WERI-Rb-1 (cell line): Measurements from ENCODE around the gene GNG13.

Experiments
- DNase-seq: peaks from one replicate; pipeline ENCODE4 v3.0.0-alpha.2; 2020
- H3K27ac ChIP-seq: fragments of 250-450 bp; sonication (Bioruptor Pico); 2 replicates; pipeline ENCODE4 v1.5.1; 2020; ENCODE audit warnings: mild to moderate bottlenecking, moderate library complexity
- H3K27me3 ChIP-seq: fragments of 250-450 bp; sonication (Bioruptor Pico); 2 replicates; pipeline ENCODE4 v1.5.1; 2021; ENCODE audit warnings: mild to moderate bottlenecking, low read depth, moderate library complexity; ENCODE audit not compliant: insufficient read depth, severe bottlenecking
- H3K36me3 ChIP-seq: fragments of 250-450 bp; sonication (Bioruptor Pico); 2 replicates; pipeline ENCODE4 v1.5.1; 2020; ENCODE audit warnings: mild to moderate bottlenecking, moderate library complexity
- H3K4me3 ChIP-seq: 2 replicates; pipeline ENCODE4 v1.5.1; 2011; ENCODE audit warnings: low read depth, mild to moderate bottlenecking, control low read depth, low read length
- H3K9me3 ChIP-seq: fragments of 250-450 bp; sonication (Bioruptor Pico); 2 replicates; pipeline ENCODE4 v1.5.1; 2021; ENCODE audit warnings: mild to moderate bottlenecking, moderate library complexity; ENCODE audit not compliant: severe bottlenecking
- CTCF ChIP-seq: IDR thresholded peaks from 2 replicates; pipeline ENCODE4 v1.5.1; 2011; ENCODE audit warnings: low read depth, mild to moderate bottlenecking, control low read depth, inconsistent platforms, low read length

The GNG13 gene

GRCh38 chr16:818132-818531 lies 17.6 kb upstream of the GNG13 start:
- no peak overlapping the region for H3K27ac ChIP-seq
- no peak for DNase-seq
- no peak for TF ChIP-seq CTCF
- H3K36me3 ChIP-seq = no peaks in the 10 kb centered on the region
- H3K9me3 ChIP-seq = no peaks in the 10 kb centered on the region
- no peak overlapping the region for H3K4me3 ChIP-seq
- peaks cover 3% of the 10 kb centered on the region for H3K27me3 ChIP-seq

- H3K27me3 ChIP-seq = peaks cover 6% of the 10 kb centered on the region
- no peak for TF ChIP-seq CTCF
- DNase-seq = no peak
Observed at GRCh38 chr16:817001-817906, 16.7 kb upstream of the GNG13 start.

GRCh38 chr16:815861-816260 lies 15.3 kb upstream of the GNG13 start:
- H3K9me3 ChIP-seq = no peaks in the 10 kb centered on the region
- no peak for TF ChIP-seq CTCF
- peaks cover 6% of the 10 kb centered on the region for H3K27me3 ChIP-seq
- no peaks in the 10 kb centered on the region for H3K36me3 ChIP-seq
- no peak overlapping the region for H3K4me3 ChIP-seq
- H3K27ac ChIP-seq = no peak overlapping the region
- DNase-seq = no peak

More at GRCh38 chr16:817001-817906, 16.7 kb upstream of the GNG13 start:
- Histone ChIP-seq H3K9me3 (no peaks in the 10 kb centered on the region), H3K27ac (no peak overlapping the region), H3K4me3 (no peak overlapping the region), H3K36me3 (no peaks in the 10 kb centered on the region)

GRCh38 chr16:814974-815373 lies 14.4 kb upstream of the GNG13 start:
- H3K27me3 ChIP-seq = peaks cover 6% of the 10 kb centered on the region

GRCh38 chr16:813916-814412 lies 13.4 kb upstream of the GNG13 start:
- no peaks in the 10 kb centered on the region for H3K36me3 ChIP-seq
- no peak for DNase-seq
- TF ChIP-seq CTCF = no peak
- peaks cover 6% of the 10 kb centered on the region for H3K27me3 ChIP-seq
- no peak overlapping the region; the same call in 1 of the 2 replicates for H3K27ac ChIP-seq
- no peaks in the 10 kb centered on the region for H3K9me3 ChIP-seq
- H3K4me3 ChIP-seq = no peak overlapping the region

More at GRCh38 chr16:814974-815373, 14.4 kb upstream of the GNG13 start:
- TF ChIP-seq CTCF = no peak
- no peaks in the 10 kb centered on the region for H3K36me3 ChIP-seq
- no peak for DNase-seq
- no peaks in the 10 kb centered on the region for H3K9me3 ChIP-seq
- H3K4me3 ChIP-seq = no peak overlapping the region
- H3K27ac ChIP-seq = no peak overlapping the region
